ENCODE measurements around the gene GRIK4.

GRIK4 gene

DNA sequence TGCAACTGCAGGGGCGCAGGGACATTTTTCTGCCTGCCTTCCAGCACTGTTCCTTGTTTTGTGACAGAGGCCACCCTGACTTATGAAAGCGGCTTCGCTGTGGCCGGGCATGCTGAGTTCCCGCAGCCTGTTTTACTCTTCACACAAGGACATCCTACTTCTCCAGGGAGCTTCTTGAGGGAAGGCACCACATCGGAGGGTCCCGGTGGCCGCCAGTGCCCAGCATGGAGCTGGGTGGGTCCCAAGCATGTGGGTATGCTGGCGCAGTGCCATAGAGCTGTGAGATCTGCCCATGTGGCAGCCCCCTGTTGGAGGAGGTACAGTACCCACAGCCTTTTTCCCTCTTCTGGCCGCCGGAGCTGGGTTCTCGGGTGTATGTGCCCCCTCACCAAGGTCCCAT lies 136.1 kb downstream of the GRIK4 start:
- DNase-seq, result no peak

DNA sequence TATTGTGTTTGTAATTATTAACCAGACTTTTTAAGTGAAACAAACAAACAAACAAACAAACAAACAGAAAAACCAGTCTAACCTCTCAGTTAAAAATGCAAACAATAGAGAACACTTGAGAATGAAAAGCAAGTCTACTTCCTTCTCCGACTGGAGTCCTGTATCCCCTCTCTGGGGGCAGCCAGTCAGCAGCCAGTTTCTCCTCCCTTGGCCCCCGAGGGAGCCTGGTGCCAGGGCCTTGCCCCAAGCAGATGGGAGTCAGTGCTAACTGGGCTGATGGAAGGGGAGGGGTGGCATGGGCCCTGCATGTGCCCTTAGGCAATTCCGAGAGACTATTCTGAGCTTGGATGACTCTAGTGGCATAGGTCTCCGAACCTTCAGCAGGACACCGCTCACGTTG lies 137.2 kb downstream of the GRIK4 start:
- DNase-seq, result no peak

DNA sequence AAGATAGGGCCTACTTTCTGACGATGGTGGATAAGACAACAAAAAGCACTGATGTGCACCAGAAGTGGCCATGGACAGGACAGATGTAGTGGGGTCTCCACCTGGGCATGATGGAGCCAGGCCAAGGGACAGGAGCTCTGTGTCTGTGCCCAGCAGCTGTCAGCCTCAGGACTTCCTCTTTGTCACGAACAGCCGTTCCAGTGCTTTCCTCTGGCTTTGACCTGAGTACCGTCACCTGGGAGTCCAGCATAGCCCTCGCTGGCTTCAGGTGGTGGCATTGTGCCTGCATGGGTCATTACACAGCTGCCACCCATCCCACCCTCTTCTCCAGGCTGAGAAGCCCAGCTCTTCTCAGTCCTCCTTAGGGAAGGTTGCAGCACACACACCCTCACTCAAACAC lies 137.8 kb downstream of the GRIK4 start:
- no peak for DNase-seq

DNA sequence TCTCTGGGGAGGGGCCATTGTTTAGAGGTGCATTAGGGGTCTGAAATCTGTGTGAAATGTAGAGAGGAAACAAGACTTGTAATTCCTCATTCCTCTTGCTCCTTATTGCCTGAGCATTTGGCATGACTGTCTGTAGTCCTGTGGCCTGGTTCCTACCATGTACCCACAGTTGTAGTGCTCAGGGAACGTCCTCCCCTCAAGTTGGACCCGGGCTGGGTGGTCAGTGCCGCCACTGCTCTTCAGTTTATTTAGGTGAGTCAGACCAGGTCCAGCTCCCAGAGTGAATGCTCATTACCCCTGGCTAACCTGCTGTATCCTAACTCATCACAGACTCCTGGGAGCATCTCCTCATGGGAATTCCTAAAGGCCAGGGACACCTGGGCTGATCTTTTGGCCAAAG lies 139.8 kb downstream of the GRIK4 start:
- no peak for DNase-seq

DNA sequence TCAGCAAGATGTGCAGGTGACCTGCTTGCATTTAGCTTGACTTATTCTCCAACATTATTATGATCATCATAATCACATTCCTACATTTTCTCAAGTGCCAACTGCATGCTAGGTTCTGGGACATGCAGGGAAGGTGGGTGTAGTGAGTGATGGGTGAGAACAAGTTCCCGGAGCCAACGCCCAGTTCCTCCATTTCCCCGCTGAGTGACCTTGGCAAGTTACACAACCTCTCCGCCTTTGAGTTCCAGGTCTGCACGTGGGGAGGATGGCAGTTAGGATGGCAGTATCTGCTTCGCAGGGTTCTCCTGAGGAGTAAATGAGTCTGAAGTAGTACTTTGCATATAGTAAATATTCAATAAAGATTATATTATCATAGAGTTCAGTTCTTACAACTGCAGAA lies 140.3 kb downstream of the GRIK4 start:
- DNase-seq, result no peak

DNA sequence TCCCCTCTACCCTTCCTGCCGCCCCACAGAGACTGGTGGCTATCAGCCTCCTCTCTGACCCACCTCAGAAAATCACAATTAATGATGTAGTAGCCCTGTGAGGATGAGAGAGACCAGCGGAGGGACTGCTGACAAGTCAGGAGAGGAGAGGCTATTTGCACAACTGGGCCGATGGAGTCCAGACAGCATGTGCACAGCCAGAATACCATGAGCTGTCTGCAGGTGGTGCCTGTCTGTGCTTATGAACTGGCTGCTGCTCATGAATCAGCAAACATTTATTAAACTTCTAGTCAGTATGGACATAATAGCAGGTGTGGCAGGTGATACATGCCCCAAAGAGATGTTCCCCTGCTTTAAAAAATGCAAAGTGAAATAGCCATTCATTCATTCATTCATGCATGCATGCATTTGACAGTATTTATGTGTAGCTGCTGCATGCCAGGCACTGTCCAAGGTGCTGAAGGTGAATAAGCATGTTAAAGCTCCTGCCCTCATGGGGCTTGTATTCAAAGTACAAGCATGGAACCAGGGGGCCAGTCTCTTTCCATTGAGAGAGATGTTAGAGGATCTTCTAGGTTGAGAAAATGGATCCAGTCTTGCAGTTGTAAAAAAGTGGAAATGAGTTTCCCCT lies 141.3 kb downstream of the GRIK4 start:
- DNase-seq, result no peak

DNA sequence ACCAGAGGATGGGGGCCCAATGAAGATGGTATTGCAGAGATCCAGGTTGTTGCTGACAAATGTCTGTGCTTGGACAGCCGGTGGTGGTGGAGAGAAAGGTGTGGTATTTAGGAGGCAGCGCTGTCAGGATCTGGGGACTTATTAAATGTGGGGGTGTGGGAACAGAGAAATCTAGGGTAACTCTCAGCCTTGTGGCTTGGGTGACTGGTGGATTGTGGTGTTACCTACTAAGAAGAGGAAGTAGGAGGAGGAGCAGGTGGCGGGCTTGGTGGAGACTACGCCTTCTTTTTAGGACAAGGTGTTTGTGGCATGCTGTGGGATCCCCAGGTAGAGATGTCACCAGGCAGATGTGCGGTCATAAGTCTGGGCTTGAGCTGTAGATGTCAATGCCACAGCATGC lies 144.0 kb downstream of the GRIK4 start:
- no peak for DNase-seq

DNA sequence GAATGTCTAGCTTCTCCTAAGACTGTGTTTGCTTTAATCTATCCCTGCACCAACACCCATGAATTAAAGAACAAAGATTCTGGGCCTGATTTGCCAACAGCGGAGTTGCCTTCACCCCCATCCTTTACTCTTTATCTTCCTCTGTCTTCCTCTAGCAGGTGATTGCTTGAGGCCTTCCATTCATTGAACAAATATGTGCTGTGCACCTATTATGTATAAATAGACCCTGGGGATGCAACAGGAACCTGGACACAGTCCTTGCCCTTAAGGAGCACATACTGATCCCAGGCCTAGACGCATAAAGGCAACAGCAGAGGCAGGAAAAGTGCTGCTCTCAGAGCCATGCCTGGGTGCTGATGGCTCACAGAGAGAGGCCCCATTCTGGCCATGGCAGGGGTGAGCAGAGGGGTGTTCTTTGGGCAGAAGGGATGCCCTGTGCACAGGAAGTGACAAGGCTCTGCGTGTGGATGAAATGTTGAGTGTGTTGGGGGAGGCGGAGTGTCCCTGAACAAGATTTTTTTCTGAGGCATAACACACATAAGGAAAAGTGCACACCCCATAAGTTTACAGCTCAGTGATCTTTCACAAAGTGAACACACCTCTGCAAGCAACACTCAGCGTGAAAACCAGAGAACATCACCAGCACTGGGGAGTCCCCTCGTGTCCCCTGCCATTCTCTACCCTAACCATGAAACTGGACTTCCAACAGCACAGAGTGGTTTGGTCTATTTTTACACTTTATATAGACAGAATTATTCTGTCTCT lies 145.9 kb downstream of the GRIK4 start:
- no peak for DNase-seq

DNA sequence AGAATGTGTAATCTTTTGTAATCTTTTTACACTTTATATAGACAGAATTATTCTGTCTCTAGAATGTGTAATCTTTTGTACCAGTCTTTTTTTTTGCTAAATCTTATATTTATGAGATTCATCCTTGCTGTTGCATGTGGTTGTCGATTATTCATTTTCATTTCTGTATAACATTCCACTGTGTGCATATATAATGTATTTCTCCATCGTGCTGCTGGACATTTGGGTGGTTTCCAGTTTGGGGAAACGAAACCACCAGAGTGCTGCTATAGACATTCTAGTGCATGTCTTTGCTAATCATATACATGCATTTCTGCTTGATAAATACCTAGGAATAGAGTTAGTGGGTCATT lies 146.5 kb downstream of the GRIK4 start:
- no peak for DNase-seq

DNA sequence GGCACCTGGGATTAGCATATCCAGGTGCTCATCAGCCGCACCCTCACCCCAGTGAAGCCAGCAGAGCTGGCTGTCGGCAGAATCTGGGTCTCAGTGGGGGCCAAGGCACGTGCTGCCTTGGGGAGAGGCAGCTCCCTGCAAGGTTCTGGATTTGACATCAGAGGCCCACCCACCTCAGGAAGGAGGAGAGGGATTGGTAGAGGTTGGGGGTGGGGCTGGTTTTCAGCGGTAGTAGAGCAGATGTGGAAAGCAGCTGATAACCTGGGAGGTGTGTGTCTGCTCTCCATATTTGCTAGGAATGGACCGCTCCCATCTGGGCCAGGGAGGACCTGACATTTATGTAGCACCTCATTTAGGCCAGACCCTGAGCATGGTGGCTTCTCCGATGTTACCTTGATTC lies 147.5 kb downstream of the GRIK4 start:
- no peak for DNase-seq

DNA sequence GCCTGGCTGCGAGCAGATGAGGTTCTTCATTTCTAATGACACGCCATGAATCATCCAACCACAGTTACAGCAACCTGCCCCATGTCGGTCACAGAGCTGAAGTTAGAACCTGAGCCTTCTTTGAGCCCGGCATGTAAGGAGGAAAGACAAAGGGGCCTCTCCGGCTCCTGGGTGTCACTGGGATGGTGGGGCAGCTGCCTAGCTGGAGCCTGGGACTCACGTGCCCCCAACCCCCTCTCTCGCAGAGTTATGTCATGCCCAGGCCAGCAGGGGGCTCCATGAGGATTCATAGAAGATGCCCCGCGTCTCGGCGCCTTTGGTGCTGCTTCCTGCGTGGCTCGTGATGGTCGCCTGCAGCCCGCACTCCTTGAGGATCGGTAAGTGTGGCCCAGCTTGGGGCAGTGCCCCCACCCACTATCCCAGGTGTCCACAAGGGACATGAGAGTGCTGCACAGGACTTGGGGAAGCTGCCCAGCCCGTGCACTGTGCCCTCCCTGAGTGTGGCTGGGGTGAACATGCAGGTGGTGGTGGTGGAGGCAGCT lies 148.5 kb downstream of the GRIK4 start:
- DNase-seq, result no peak

DNA sequence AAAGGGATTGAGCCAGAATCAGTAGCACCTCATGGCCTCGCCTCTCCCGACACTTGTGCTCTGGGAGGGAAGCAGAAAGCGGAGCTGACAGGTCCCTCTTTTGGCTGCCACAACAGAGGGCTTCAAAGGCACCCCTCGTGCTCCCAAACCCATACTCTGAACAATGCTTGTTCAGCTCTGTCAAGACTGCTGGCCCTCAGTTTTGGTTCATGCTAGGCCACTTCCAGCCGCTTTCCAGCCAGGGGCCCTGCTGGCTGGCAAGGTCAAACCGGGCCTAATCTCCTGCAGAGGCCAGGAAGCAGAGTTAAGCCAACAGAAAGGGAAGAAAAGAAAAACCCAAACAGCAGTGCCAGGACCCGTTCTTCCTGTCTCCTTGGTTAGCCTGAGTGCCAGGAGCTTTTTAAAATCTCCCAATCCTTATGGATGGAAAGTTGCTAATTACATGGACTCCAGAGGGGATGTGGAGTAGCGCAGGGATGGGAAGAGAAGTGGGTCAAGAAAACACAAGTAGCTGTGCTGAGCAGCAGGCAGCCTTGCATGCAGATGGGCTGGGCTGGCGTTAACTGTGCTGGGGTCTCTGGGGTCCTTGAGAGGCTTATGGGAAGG lies 150.6 kb downstream of the GRIK4 start:
- no peak for DNase-seq

DNA sequence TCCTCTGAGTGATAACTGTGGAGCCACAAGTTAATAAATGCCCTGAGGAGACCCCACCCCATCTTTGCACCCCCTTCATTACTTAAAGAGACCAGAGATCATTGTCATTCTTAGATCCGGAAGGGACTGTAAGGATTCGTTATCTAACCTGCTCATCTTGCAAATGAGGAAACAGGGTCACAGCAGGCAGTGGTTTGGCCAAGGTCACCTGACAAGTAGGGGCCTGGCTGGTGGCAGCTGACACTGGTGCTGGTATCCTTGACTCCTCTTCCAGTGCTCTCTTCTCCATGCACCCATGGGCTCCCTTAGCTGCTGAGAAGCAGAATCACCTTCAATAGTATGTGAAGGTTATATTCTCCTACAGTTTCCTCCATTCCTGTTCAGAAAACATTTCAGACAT lies 151.6 kb downstream of the GRIK4 start:
- DNase-seq, result no peak

DNA sequence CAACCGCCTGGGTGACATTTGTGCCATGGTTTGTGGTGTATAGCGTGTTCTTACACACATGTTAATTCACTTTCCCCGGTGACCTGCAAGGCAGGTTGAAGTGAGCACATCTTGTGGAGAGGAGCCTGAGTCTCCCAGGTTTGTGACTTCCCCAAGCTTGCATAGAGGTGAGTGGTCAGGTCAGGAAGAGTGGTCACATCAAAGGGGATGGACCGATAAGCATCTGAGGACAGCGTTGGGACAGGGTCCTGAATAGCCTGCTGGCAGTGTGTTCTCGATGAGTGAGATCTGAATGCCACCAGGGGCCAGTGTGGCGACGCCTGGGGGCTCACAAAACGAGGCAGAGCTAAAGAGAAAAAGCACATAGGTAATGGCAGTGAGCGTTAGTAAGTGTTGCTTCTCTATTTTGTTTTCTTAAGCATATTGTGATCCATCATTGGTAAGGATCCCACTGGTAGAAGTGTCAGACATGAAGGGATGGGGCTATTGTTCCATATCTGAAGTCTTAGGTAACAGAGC lies 154.6 kb downstream of the GRIK4 start:
- DNase-seq, result no peak

DNA sequence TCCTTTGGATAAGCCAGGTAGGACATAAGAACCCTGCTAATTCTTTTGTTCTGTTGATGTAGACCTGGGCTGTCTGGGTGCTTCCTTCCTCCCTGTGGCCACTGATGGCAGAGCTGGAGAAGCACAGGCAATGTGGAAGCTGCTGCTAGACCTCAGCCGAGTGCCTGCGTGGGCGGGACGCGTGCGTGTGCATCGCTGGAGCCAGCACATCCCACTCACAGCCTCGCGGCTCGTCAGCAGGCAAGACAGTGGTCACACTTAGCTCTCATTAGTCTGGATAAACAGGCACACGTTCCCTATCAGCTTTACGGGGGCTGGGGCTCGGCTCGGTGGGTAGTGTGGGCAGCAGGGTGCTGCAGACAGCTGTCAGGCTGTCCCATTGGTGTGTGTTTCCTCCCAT lies 155.7 kb downstream of the GRIK4 start:
- no peak for DNase-seq

DNA sequence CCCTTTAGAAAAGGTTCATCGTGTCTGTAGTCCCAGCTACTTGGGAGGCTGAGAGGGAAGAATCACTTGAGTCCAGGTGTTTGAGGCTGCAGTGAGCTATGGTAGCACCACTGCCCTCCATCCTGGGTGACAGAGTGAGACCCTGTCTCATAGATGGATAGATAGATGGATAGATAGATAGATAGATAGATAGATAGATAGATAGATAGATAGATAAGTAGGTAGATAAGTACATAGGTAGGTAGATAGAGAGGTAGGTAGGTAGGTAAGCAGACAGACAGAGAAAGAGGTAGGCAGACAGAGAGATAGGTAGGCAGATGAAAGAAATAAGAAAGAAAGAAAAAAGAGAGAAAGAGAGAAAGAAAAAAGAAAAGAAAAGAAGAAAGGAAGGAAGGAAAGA lies 156.4 kb downstream of the GRIK4 start:
- no peak for DNase-seq

DNA sequence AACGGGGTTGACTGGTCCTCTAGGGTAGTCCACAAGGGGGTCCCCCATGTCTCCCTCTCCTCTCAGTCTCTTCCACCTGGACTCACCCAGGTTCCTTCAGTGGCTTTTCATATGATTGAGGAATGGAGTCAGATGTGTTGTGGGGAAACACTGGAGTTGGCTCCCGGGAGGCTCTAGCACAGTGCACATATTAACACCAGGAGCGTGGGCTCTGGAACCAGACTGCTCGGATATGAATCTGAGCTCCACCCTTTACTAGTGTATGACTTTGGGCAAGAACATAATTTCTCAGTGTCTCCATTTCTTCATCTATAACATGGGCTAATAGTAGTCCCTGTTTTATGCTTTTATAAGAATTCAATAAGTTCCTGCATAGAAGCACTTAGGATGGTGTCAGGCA lies 157.0 kb downstream of the GRIK4 start:
- no peak for DNase-seq

DNA sequence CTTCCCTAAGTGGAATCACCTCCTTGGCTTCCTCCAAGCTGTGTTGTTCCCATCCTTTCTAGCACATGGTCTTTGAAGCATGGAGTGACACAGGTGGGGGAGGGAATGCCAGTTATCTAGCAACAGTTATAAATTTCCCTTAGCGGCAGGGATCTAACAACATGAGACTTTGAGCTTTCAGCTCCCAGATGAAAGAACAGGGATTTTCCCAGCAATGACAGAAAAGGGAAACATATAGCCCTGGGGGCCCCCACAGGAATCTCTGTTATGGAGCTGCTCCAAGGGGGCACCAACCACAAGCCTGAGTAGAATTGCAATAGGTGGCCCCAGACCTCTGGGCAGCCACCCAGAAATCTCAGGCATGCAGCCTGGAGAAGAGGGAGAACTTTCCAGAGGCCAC lies 163.0 kb downstream of the GRIK4 start:
- DNase-seq, result no peak

DNA sequence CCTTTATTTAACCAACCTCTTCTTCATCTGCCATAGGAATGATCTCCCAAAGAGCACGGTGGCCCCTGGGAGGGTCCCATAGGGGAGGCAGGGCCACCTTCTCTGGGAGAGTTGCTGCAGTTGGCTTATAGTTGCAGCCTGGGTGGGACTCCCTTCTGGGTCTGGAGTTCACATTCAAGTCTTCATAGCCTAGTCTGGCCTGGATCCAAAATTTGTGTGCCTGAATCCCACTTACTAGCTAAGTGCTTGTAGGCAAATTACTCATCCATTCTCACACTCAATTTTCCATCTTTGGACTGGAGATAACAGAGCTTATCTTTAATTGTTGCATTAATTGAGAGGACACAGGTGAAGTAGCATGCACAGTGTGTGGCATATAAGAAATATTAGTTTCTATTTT lies 163.6 kb downstream of the GRIK4 start:
- DNase-seq, result peak; percentile 74

DNA sequence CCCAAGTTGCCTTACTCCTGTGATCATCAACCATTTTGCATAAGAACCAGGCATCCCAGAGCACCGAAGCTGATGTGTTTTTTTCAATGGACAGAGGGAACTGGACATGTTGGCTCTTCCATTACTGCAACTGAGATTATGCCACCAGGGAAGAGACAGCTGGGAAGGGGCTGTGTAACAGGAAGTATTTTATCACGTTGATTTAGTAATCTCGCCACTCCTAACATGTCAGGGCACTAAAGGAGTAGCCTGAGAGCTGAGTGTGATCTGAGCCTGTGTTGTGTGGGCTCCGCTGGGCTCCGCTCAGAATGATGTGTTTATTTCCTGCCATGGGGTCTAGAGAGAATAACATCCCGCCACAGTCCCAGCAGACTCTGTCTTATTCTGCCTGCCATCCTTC lies 165.4 kb downstream of the GRIK4 start:
- no peak for DNase-seq

DNA sequence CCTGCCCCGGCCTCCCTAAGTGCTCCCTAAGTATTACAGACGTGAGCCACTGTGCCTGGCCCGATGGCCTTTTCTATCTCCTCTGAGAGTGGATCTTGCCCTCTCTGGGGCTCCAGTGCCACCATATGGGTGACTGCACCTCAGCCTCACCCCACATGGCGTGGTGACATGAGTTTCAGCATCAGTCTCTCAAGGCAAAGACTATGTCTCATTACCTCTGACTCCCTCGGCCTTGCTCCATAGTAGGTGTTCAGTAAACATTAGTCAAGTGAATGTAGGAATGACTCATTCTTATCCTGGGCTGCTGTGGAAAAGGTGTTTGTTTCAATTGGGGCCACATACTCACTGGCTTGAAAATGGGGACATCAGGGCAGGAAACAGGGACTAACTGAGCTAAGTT lies 168.8 kb downstream of the GRIK4 start:
- DNase-seq, result no peak

DNA sequence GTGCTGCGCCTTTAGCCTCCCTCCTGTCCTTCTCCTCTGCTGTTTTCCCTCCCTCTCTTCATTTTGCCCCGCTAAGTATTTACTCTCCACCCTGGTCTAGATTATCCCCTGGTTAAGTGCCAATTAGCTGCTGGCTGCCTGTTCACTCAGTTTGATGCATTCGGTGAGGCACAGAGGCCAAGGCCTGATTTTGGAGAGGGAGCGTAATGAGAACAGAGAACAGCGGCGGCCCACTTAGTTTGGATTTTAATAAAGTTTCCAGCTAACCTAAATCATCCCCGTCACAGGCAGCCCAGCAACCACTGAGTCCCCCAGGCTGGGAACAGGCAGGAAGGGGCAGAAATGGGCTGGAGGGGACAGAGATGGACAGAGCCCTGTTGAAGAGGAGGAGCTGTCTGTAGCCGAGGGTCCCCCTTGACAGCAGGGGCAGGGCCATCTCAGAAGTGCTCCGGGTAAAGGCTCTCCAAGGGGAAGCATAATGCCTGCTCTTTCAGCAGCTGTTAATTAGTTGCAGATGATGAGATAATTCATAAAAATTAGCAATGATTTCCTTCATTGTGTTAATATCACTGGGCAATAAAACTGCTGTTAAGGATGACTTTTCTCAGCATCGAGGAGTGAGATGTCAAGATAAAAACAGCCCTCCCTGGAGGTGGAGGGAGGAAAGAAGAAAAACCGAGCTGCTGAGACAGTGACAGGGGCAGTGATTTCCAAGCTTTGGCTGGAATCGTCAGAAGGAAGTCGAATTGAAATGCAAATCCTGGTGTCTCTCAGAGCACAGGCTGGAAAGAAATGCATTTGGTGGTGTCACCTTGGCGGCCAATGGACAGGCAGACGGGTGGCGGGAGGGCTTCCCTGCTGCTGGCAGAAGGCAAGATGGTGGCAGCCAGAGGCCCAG lies 170.1 kb downstream of the GRIK4 start:
- peak; percentile 85 for DNase-seq

DNA sequence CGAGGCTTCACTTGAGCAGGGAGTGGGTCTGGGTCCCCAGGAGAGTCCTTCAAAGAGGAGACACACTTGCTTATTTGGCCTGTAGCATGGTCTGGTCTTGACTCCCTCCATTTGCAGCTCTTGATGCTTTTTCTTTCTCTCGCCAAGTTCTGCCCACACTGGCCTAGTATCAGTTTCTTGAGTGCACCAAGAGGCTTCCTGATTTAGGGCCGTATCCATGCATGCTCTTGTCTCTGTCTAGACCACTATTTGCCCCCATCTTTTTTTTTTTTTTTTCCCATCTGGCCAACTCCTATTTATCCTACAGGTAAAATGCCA lies 170.7 kb downstream of the GRIK4 start:
- no peak for DNase-seq

Measured in NCI-H1105 (cell line).